ENCODE results near the gene TANGO6. TPM values are rescaled to one million over a fixed set of nuclear protein-coding genes. Genes with fewer than 3 reads are reported as not detected.

Gene TANGO6
- total RNA-seq, 1 donor from 2014 or later, result 10.9 TPM

DNA sequence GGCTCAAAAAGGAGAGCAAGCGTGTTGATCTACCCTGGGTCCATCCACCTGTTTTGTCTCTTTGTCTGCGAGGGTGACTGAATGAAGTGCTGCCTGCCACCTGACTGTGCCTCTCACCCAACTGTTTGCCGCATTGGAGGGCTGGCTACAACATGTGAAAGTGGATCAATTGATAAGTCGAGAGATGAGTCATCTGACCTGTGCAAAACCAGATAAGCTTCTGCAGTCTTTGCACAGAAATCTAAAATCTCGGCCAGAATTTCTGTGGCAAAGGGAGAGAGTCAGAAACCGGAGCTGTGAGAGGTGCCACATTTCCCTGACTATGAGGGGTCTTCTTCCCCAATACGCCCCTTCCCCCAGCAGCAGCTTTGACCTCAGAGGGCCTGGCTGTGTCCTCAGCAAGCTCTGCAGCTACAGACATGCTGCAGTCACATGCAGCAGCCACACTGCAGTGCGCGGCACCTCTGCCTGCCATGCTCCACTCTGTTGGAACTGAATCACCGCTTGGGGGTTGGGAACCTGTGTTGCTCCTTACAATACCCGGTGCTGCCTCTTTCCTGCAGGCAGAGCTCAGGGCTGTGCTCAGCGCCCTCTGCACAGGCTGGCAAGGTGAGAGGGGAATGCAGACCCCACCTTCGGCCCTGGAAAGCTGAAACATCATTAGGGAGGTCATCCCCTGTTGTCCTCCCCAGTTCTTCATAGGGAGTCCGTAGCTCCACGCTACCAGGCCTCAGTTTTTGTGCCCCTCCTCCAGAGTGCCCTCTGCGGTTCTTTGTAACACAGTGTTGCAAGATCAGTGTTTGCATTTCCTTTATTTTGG lies 246.0 kb downstream of the TANGO6 start:
- DNase-seq (ENCODE audit: low read depth), result no peak
- H3K36me3 ChIP-seq (ENCODE audit: control insufficient read depth, insufficient read depth, low read length), result no peaks in the 10 kb centered on the region
- no peaks in the 10 kb centered on the region for H3K27me3 ChIP-seq (ENCODE audit: control insufficient read depth, insufficient read depth, low read length)
- TF ChIP-seq, protein P1, sequence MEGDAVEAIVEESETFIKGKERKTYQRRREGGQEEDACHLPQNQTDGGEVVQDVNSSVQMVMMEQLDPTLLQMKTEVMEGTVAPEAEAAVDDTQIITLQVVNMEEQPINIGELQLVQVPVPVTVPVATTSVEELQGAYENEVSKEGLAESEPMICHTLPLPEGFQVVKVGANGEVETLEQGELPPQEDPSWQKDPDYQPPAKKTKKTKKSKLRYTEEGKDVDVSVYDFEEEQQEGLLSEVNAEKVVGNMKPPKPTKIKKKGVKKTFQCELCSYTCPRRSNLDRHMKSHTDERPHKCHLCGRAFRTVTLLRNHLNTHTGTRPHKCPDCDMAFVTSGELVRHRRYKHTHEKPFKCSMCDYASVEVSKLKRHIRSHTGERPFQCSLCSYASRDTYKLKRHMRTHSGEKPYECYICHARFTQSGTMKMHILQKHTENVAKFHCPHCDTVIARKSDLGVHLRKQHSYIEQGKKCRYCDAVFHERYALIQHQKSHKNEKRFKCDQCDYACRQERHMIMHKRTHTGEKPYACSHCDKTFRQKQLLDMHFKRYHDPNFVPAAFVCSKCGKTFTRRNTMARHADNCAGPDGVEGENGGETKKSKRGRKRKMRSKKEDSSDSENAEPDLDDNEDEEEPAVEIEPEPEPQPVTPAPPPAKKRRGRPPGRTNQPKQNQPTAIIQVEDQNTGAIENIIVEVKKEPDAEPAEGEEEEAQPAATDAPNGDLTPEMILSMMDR (IDR thresholded peaks at IDR 0.05; ENCODE audit: insufficient read depth, low read length, poor library complexity, severe bottlenecking), result no peak
- no peak overlapping the region for H3K4me3 ChIP-seq (ENCODE audit: low read depth, low read length)

DNA sequence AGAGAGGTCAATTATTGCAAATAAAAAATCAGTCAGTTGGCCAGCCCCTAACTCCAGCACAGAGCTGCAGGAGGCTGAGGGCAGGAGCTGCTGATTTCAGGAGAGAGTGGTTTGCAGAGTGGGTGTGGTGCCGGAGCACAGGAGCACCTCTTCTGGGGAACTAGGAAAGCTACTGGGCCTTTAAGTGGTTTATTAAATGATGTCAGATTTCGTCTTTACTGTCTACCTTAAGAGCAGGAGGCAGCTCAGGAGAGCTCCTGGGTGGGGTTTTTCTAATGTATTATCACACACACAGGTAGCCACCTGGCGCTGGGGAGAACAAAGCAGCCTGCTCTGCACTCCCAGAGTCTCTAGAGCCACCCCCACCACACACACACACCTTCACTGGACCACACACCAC lies 250.6 kb downstream of the TANGO6 start:
- no peaks in the 10 kb centered on the region for H3K27me3 ChIP-seq (ENCODE audit: control insufficient read depth, insufficient read depth, low read length)
- TF ChIP-seq, protein P1 (IDR thresholded peaks at IDR 0.05; ENCODE audit: insufficient read depth, low read length, poor library complexity, severe bottlenecking), result no peak
- DNase-seq (ENCODE audit: low read depth), result no peak
- no peaks in the 10 kb centered on the region for H3K36me3 ChIP-seq (ENCODE audit: control insufficient read depth, insufficient read depth, low read length)
- no peak overlapping the region for H3K4me3 ChIP-seq (ENCODE audit: low read depth, low read length)

- Histone ChIP-seq H3K36me3 (ENCODE audit: control insufficient read depth, insufficient read depth, low read length) (no peaks in the 10 kb centered on the region), H3K27me3 (ENCODE audit: control insufficient read depth, insufficient read depth, low read length) (no peaks in the 10 kb centered on the region)
Measured at GRCh38 chr16:69094501-69094900, 251.2 kb downstream of the TANGO6 start.

GRCh38 chr16:69095193-69095592 lies 251.9 kb downstream of the TANGO6 start:
- no peaks in the 10 kb centered on the region for H3K27me3 ChIP-seq (ENCODE audit: control insufficient read depth, insufficient read depth, low read length)
- DNase-seq (ENCODE audit: low read depth), result no peak
- H3K4me3 ChIP-seq (ENCODE audit: low read depth, low read length), result no peak overlapping the region
- TF ChIP-seq, protein P1 (IDR thresholded peaks at IDR 0.05; ENCODE audit: insufficient read depth, low read length, poor library complexity, severe bottlenecking), result no peak
- no peaks in the 10 kb centered on the region for H3K36me3 ChIP-seq (ENCODE audit: control insufficient read depth, insufficient read depth, low read length)

More at GRCh38 chr16:69094501-69094900, 251.2 kb downstream of the TANGO6 start:
- H3K4me3 ChIP-seq (ENCODE audit: low read depth, low read length), result no peak overlapping the region
- TF ChIP-seq, protein P1 (IDR thresholded peaks at IDR 0.05; ENCODE audit: insufficient read depth, low read length, poor library complexity, severe bottlenecking), result no peak
- DNase-seq (ENCODE audit: low read depth), result no peak

DNA sequence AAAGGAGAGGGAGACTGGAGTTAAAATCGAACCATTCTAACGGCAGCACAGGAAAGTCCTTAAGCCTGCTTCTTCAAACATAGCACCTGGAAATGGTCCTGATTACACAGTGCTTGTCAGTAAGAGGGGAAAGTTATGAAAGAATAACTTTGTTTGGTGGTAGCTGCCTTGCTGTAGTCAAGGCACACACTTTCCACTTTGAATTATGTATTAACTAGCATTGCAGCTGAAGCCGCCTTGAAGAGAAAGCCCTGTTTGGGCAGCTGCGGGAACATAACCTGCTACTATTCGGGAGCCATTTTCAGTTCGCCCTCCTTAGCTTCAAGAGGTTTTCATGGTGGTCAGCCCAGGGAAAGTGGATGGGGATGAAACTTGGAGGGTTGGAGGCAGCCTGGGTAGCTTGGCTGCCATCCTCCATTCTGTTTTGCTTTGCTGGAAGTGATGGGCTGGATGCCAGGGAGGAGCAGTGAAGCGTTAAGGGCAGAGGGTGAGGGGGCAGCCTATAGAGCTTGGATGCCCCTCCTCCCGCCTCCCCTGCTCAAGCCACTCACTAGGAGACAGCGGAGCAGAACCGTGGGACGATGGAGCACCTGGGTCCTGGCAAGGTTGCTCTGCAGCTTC lies 256.9 kb downstream of the TANGO6 start:
- H3K36me3 ChIP-seq (ENCODE audit: control insufficient read depth, insufficient read depth, low read length), result no peaks in the 10 kb centered on the region
- DNase-seq (ENCODE audit: low read depth), result no peak
- H3K4me3 ChIP-seq (ENCODE audit: low read depth, low read length), result no peak overlapping the region
- TF ChIP-seq, protein P1 (IDR thresholded peaks at IDR 0.05; ENCODE audit: insufficient read depth, low read length, poor library complexity, severe bottlenecking), result no peak
- H3K27me3 ChIP-seq (ENCODE audit: control insufficient read depth, insufficient read depth, low read length), result no peaks in the 10 kb centered on the region
